Stimulated activated CD4-positive, alpha-beta T cell treated with anti-CD3 and anti-CD28 coated beads, Interleukin-2, amount 100 ng/mL, for 48 hours (primary cell): ENCODE data around the gene HOXC5.

Experiments used
- DNase-seq, 2 donors: peaks; one replicate each; pipeline ENCODE4 v3.0.0-alpha.2; 2020

The HOXC5 gene

GRCh38 chr12:54009171-54010052 lies 23.4 kb upstream of the HOXC5 start:
- no peak for DNase-seq

- DNase-seq = no peak
These were observed 22.5 kb upstream of the HOXC5 start for GRCh38 chr12:54010053-54010971.

- DNase-seq = no peak
These were observed 21.7 kb upstream of the HOXC5 start for GRCh38 chr12:54010972-54011664.

- no peak for DNase-seq
These were observed 21.0 kb upstream of the HOXC5 start for GRCh38 chr12:54011665-54012532.

GRCh38 chr12:54012631-54013409 lies 20.0 kb upstream of the HOXC5 start:
- DNase-seq = no peak

- no peak for DNase-seq
These were observed 18.4 kb upstream of the HOXC5 start for GRCh38 chr12:54014377-54015017.

GRCh38 chr12:54015018-54015931 lies 17.6 kb upstream of the HOXC5 start:
- no peak for DNase-seq

GRCh38 chr12:54016051-54016450 lies 16.8 kb upstream of the HOXC5 start:
- DNase-seq = no peak

GRCh38 chr12:54016478-54016964 lies 16.3 kb upstream of the HOXC5 start:
- no peak for DNase-seq

- DNase-seq = no peak
These were observed 15.6 kb upstream of the HOXC5 start for GRCh38 chr12:54017027-54017788.

- peak; percentile 50 to 63 for DNase-seq
These were observed 14.9 kb upstream of the HOXC5 start for GRCh38 chr12:54017878-54018467.

GRCh38 chr12:54018468-54018984 lies 14.3 kb upstream of the HOXC5 start:
- no peak for DNase-seq

GRCh38 chr12:54019091-54019811 lies 13.6 kb upstream of the HOXC5 start:
- DNase-seq = no peak

GRCh38 chr12:54019924-54020590 lies 12.8 kb upstream of the HOXC5 start:
- DNase-seq = no peak

GRCh38 chr12:54020591-54021405 lies 12.1 kb upstream of the HOXC5 start:
- DNase-seq = no peak
